HL-60/S4 treated with retinoic acid at 250 ng/mL for 4 days and 3 days (cell line): Measurements from ENCODE around the gene SDHAF4.
"Not testable (repeated sequence)": the region's sequence is repeated elsewhere in the genome, so short reads cannot be mapped to it uniquely, and the experiment has no call there.

ENCODE experiments used
- in situ Hi-C: fragments of 300-500 bp; cut with MboI; formaldehyde crosslinking; loops from 2 replicates; pipeline ENCODE4 v1.7.0; 2022; ENCODE audit warnings: low sequenced_read_pairs

Gene SDHAF4

GRCh38 chr6:70566751-70567382 is at the start of gene SDHAF4:
Gene SDHAF4 (plus strand): TSS chr6:70566930. CDS start chr6:70566941, 11 bp downstream.
- in situ Hi-C loops = no loop called here

DNA sequence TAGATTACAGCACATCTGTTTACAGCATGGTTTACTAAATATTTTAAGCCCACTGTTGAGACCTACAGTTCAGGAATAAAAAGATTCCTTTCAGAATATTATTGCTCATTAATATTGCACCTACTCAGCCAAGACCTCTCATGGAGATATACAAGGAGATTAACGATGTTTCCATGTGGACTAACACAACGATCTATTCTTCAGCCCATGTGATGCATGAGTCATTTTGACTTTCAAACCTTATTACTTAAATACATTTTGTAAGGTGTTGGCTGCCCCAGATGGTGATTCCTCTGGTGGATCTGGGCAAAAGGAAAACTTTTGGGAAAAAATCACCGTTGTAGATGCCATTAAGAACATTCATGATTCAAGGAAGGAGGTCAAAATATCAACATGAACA is 48.0 kb upstream of the SDHAF4 start:
- in situ Hi-C loops = no loop called here

- in situ Hi-C loops = no loop called here
These were observed 46.2 kb upstream of the SDHAF4 start for GRCh38 chr6:70520575-70520974.

DNA sequence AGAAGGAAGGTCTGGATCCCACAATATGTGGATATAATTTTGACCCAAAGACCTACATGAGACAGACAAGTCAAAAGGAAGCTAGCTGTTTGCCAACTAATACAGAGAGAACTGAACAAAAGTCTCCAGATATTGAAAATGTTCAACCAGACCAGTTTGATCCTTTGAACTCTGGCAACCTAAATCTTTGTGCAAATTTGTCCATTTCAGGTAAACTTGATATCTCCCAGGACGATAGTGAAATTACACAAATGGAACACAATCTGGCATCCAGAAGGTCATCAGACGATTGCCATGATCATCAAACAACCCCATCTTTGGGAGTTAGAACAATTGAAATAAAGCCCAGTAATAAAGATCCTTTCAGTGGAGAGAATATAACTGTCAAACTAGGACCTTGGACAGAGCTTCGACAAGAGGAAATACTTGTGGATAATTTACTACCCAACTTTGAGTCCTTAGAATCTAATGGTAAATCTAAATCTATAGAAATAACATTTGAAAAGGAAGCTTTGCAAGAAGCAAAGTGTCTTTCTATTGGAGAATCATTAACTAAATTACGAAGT is 41.9 kb upstream of the SDHAF4 start:
- in situ Hi-C loops = no loop called here

- in situ Hi-C loops = no loop called here
These were observed 39.5 kb upstream of the SDHAF4 start for GRCh38 chr6:70527071-70527737.

DNA sequence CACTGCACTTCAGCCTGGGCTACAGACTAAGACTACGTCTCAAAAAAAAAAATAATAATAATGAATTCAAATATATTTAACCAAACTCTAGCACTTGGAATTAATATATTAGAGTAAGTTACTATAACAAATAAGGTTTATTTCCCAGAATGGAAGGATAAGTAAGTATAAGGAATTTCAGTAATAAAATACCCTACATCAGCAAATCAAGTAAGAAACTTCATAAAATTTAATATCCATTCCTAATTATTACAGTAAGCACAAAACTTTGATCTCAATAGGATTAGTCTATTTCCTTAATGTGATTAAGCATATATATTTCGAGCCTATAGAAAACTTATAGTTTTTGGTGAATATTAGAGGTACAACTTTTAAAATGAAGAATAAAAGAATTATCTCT is 36.7 kb upstream of the SDHAF4 start:
- in situ Hi-C loops = no loop called here

GRCh38 chr6:70531133-70531532 is 35.6 kb upstream of the SDHAF4 start:
- in situ Hi-C loops = no loop called here

- in situ Hi-C loops = no loop called here
These were observed 29.5 kb upstream of the SDHAF4 start for GRCh38 chr6:70537266-70537665.

DNA sequence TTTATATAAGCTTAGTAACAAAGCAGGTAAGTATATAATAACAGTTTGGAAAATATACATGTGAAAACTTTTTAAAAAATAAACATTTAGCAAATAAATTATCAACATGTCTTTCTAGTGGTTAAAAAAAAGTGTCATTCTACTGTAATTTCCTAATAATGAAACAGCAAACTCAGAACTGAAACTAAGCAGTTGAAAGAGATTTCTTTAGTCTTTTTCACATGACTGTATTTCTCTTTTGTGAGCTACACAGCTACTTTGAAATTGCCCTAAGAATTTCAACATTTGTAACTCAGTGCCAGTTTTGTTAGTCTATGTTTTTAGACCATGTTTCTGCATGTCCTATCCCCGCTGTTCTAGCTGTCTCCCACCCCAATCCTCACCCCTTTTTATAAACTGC is 28.4 kb upstream of the SDHAF4 start:
- in situ Hi-C loops = no loop called here

DNA sequence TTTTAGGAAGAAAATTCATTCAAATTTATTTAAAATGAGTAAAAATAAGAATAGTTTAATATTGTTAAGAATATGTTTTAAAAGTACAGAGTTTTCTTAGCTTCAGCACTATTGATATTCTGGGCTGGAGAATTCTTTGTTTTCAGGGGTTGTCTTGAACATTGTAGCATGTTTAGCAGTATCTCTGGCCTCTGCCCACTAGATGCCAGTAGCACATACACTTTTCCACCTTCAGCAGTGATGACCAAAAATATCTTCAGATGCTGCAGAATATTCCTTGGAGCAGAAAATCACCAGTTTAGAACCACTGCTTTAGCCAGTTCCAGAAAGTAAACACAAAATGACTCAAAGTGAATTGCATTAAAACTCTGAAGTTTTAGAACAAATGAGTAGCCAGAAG is 19.4 kb upstream of the SDHAF4 start:
- in situ Hi-C loops = no loop called here

GRCh38 chr6:70547905-70548304 is 18.8 kb upstream of the SDHAF4 start:
- in situ Hi-C loops = no loop called here

DNA sequence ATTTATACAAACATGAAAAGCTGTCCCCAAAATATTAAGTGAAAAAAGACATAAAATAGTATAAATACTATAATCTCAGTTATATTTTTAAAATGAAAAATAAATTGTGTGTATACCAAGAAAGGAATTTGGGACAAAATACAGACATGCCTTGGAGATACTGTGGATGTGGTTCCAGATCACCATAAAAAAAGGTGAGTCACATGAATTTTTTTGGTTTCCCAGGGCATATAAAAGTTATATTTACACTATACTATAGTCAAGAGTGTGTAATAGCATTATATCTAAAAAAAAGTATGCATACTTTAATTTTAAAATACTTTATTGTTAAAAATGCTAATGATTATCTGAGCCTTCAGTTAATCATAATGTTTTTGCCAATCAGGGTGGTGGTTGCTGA is 17.4 kb upstream of the SDHAF4 start:
- in situ Hi-C loops = no loop called here

DNA sequence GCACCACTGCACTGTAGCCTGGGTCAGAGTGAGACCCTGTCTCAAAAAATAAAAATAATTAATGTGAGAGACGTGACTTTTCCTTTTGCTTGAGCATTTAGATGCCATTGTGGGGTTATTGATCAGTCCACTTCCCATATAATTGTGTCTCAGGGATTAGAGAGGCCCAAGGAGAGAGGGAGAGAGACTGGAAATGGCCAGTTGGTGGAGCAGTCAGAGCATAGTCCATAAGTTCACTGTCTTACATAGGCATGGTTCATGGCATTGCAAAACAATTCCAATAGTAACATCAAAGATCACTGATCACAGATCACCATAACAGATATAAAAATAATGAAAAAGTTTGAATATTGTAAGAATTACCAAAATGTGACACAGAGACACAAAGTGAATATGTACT is 15.2 kb upstream of the SDHAF4 start:
- in situ Hi-C loops = no loop called here

GRCh38 chr6:70552286-70552940 is 14.3 kb upstream of the SDHAF4 start:
- in situ Hi-C loops = not testable (repeated sequence)

DNA sequence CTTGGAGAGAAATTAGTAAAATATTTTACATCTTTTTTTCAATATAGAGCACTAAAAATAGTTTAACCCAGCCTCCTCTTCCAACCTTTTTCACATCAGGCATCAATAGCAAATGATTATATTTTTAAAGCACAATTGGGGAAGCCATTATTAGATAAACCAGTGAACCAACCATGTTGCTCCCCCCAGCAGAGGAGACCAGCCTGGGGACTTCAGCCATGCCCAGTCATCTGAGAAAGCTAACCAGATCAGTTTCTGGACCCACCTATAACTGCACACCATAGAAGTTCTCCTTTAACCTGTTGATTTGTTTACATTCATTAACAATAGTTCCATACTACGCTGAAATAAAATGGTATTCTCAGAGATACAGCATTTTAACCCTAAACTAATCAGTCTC is 13.8 kb upstream of the SDHAF4 start:
- in situ Hi-C loops = no loop called here

- in situ Hi-C loops = no loop called here
These were observed 8.7 kb upstream of the SDHAF4 start for GRCh38 chr6:70557998-70558397.

DNA sequence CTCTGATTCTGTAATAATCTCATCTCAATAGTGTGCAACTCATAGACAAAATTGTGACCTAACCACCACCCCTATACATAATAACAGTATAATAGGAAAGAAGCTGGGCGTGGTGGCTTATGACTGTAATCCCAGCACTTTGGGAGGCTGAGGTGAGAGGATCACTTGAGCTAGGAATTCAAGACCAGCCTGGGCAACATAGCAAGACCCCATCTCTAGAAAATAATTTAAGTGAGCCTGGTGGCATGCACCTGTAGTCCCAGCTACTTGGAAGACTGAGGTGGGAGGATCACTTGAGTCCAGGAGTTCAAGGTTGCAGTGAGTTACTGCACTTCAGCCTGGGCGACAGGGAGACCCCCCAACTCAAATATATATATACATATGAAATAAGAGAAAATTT is 4.3 kb upstream of the SDHAF4 start:
- in situ Hi-C loops = not testable (repeated sequence)

DNA sequence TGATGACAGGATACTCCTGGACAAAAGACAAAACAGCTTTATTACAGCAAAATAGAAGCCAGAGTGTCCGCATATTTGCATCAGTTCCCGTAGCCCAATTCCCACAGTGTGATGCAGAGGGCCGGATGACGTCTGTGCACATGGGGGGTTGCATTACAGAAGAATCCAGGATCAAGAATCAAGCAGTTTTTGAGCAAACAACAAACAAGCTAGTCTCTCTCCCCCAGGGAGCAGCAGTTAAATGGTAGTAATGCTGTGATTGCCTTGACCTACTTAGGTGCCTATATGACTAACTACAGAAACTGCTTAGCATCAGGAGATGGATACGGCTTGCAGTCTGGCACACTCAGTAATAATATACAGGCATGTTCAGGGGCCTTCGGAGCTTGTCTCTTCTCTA is 3.2 kb upstream of the SDHAF4 start:
- in situ Hi-C loops = no loop called here

GRCh38 chr6:70574643-70575042 is 7.9 kb downstream of the SDHAF4 start:
- in situ Hi-C loops = no loop called here

- in situ Hi-C loops = no loop called here
These were observed 9.3 kb downstream of the SDHAF4 start for GRCh38 chr6:70575899-70576495.

GRCh38 chr6:70586114-70586513 is 19.4 kb downstream of the SDHAF4 start:
- in situ Hi-C loops = no loop called here

DNA sequence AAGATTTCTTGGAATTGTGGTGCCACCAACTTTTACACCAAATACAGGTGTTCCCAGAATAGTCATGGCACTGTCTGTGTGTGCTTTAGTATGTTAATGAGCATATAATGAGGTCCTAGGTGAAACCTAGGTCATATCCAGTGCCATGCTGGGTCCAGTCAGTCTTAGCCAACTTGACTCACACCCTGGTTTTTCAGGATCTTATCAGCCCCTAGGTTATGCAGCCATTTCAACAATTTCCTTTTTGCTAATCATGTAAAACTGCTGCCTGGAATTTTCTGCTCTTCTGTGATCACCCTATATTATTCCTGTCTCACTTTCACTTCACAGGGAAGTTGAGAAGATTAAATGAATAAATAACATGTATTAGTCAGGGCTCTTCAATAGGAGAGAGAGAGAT is 23.7 kb downstream of the SDHAF4 start:
- in situ Hi-C loops = no loop called here
